HG03558 (cell line): ENCODE data around the gene CUL9.

Experiments used
- ATAC-seq: cut with Tn5 transposase; IDR thresholded peaks from one replicate; pipeline ENCODE4 v1.9.1; 2021; ENCODE audit warnings: moderate number of reproducible peaks; ENCODE audit not compliant: unreplicated experiment; ENCODE audit errors: extremely low read depth

The CUL9 gene

DNA sequence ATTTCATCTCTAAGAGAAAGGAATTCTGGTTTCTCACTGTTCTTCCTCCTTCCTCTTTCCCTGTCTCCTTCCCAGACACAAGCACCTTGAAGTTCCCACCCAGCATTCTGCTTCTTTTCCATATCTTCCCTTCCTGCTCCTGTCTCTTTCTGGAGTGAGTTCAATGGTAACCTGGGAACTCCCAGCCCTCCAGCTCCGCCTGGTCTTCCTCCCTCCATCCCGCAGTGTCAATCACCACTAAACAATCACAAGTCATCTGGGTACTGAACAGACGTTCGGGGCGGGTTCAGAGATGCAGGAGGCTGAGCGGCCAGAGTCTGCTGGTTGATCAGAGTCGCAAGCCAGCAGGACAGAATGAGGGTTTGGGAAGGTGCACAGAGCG is 69.0 kb downstream of the CUL9 start:
- ATAC-seq = no peak

DNA sequence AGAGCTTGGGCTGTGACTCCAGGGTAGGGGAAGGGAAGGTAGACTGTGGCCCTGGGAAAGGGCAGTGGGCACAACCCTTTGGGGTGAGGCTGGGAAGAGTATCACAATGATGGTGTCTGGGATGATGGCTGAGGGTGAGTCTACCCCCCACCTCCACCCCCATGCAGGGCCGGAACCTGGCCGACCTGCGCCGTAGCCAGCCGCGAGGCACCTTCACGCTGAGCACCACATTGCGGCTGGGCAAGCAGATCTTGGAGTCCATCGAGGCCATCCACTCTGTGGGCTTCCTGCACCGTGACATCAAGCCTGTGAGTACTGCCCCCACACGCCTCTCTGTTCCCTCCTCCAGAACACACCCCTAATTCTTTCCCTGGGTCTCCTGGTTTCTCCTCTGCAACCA is 71.4 kb downstream of the CUL9 start:
- ATAC-seq = no peak

DNA sequence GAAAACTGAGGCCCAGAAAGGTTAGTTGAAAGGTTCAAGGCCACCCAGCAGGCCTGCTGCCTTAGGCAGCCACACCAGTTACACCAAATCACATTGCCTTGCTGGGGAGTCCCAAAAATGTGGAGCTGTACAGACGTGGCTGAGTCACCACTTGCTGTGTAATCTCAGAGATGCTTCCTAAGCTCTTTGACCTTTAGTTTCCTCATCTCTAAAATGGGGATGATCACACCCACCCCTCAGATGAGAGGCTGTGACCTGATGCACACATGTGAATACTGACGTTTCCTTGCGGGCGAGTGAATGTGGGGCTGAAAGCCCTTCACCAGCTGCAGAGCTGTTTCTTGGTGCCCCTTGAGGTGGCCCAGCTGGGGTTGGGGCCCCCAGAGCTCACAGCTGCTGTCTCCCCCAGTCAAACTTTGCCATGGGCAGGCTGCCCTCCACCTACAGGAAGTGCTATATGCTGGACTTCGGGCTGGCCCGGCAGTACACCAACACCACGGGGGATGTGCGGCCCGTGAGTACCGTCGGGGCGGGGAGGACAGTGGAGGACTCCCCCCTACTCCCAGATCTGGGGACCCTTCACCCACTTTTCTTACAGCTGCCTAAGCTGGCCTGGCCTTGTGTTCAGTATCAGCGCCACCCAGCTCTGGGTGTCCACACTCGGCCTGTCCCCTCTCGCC is 72.3 kb downstream of the CUL9 start:
- ATAC-seq = no peak

DNA sequence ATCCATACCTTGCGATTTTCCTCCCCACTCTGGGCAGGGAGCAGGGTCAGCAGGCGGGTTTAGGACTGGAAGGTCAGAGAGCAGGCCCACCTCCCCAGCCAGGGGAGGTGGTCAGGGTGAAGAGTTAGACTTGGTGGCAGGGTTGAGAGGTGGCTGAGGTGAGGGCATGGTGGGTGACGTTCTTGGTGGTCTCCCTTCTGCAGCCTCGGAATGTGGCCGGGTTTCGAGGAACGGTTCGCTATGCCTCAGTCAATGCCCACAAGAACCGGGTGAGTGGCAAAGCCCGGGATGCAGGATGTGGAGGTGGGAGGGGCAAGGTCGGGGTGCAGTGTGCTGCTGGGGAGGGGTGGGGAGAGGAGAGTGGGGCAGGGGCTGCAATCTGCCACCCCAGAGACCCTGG is 72.8 kb downstream of the CUL9 start:
- ATAC-seq = no peak

- no peak for ATAC-seq
Observed at GRCh38 chr6:43255408-43256054, 73.5 kb downstream of the CUL9 start.

DNA sequence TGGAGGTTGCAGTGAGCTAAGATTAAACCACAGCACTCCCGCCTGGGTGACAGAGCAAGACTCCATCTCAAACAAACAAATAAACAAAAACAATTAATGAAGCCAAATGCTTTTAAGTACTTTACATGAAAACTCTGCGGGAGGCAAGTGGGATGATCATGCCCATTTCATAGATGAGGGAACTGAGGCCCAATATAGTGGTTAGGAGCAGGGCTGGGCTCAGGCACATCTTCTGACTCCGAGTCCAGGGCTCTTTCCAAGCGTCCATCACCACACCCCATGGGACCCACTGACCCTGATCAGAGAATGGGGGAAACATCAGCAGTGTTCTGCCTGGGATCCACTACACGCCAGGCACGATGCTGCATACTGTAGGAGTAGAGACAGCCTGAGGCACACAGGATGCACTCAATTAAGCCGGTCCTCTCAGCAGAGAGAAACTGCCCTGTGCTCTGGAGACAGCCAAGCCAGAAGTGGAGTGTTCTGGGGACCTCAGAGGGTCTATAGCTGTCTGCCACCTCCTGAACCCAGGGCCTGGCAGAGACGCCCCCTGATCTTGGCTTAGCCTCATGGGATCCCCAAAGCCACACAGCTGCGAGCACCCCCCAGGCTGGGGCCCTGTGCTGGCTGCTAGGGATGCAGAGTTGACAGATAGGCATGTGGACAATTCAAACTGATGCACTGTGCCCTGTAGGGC is 74.8 kb downstream of the CUL9 start:
- no peak for ATAC-seq

- ATAC-seq = no peak
Observed at GRCh38 chr6:43257367-43258145, 75.6 kb downstream of the CUL9 start.

GRCh38 chr6:43258180-43258579 is 76.2 kb downstream of the CUL9 start:
- no peak for ATAC-seq

DNA sequence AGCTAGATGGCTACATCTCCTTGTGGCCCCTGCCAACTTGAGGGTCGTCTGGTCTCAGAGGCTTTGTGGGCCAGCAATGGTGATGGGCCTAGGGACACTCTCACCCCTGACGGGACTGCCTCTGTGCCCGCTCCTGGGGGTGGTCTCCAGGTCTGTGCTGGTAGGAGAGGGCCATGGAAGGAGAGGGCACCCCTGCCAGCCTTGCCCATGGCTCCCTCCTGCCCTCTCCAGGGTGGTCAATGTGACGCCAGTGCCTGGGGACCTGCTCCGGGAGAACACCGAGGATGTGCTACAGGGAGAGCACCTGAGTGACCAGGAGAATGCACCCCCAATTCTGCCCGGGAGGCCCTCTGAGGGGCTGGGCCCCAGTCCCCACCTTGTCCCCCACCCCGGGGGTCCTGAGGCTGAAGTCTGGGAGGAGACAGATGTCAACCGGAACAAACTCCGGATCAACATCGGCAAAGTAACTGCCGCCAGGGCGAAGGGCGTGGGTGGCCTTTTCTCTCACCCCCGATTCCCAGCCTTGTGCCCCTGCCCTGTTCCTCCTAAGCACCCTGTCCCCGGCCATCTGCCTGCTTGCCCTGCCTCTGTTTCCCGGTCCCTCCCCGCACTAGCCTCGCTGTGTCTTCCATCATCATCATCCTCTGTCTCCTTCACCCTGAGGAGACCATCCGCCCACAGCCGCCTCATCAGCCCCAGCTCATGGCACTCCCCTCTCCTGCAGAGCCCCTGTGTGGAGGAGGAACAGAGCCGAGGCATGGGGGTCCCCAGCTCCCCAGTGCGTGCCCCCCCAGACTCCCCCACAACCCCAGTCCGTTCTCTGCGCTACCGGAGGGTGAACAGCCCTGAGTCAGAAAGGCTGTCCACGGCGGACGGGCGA is 77.1 kb downstream of the CUL9 start:
- ATAC-seq = no peak

- ATAC-seq = no peak
Observed at GRCh38 chr6:43260791-43261190, 78.8 kb downstream of the CUL9 start.

- ATAC-seq = no peak
Observed at GRCh38 chr6:43261198-43261597, 79.2 kb downstream of the CUL9 start.

DNA sequence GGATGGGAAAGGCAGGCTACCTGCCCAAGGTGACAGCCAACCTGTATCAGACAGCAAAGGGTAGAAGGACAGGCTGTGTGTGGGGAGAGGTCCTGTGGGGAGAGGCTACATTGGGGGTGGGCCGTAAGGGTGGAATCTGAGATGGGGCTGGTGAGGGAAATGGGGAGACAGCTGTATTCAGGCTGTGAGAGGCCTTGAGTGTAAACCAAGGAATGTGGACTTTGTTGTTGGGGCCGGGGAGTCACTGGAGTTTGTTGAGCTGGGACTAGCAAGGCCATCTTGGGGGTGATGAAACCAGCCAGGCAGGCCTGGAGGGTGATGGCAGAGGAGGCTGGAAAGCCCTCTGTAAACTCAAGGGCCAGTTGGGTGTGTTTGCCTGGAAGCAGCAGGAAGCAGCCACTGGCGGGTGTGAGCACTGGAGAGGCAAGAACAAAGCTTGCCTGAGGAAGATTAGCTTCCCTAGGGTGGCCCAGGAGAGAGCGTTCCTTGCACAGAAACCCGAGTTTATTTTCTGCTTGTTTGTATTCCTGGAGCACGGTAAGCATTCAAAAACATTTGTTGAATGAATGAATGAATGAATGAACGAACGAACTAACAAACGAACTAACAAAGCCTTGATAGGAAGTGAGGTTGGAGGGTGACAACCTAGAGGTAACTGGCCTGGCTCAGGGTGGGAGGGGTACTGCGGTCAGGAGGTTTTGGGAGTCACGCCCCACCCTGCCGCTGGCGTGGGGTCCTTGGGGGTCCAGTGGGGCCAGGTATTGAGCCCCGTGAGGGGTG is 80.2 kb downstream of the CUL9 start:
- no peak for ATAC-seq

DNA sequence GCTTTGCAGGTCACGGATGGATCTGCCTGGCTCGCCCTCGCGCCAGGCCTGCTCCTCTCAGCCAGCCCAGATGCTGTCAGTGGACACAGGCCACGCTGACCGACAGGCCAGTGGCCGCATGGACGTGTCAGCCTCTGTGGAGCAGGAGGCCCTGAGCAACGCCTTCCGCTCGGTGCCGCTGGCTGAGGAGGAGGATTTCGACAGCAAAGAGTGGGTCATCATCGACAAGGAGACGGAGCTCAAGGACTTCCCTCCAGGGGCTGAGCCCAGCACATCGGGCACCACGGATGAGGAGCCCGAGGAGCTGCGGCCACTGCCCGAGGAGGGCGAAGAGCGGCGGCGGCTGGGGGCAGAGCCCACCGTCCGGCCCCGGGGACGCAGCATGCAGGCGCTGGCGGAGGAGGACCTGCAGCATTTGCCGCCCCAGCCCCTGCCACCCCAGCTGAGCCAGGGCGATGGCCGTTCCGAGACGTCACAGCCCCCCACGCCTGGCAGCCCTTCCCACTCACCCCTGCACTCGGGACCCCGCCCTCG is 80.9 kb downstream of the CUL9 start:
- ATAC-seq = no peak

- no peak for ATAC-seq
Observed at GRCh38 chr6:43263314-43264178, 81.5 kb downstream of the CUL9 start.

- no peak for ATAC-seq
Observed at GRCh38 chr6:43264599-43265145, 82.7 kb downstream of the CUL9 start.

GRCh38 chr6:43265564-43265963 is 83.6 kb downstream of the CUL9 start:
- no peak for ATAC-seq

GRCh38 chr6:43267619-43268354 is 85.8 kb downstream of the CUL9 start:
- ATAC-seq = no peak
